Measurements from ENCODE around the gene GCKR. TPM values are rescaled to one million over a fixed set of nuclear protein-coding genes. Genes with fewer than 3 reads are reported as not detected.

The GCKR gene
- total RNA-seq, 1 experiment from 2014 or later = 3.4 TPM

GRCh38 chr2:27471961-27472360 is 24.7 kb upstream of the GCKR start:
- H3K79me2 ChIP-seq (ENCODE audit: low read depth) = no peaks in the 10 kb centered on the region
- peaks cover 22% of the 10 kb centered on the region; the same call in 1 of the 2 replicates for H3K36me3 ChIP-seq (ENCODE audit: low read depth)
- no peaks in the 10 kb centered on the region for H3K4me1 ChIP-seq (replicated peaks; ENCODE audit: insufficient read depth)
- no TSS peak for BruUV-seq (replicated peaks)
- no peaks in the 10 kb centered on the region for H3K9me2 ChIP-seq (ENCODE audit: insufficient read depth)
- H4K20me1 ChIP-seq (ENCODE audit: insufficient read depth) = no peaks in the 10 kb centered on the region
- H3K27me3 ChIP-seq (ENCODE audit: insufficient read depth, low read depth) = no peaks in the 10 kb centered on the region
- H2AFZ ChIP-seq = no peak overlapping the region
- H3K4me2 ChIP-seq = no peak overlapping the region
- no peaks in the 10 kb centered on the region; the same call in none of the 2 replicates for H3F3A ChIP-seq (ENCODE audit: insufficient read depth, low read depth)
- no peak for DNase-seq
- CTCF ChIA-PET = no interaction called here
- POLR2A ChIA-PET (ENCODE audit: unreplicated experiment) = no interaction called here
- H3K27ac ChIP-seq = no peak overlapping the region
- H3K9me3 ChIP-seq (ENCODE audit: insufficient read depth, low read depth) = no peaks in the 10 kb centered on the region
- H3K4me3 ChIP-seq = no peak overlapping the region
- intact Hi-C loops (cut with micrococcal nuclease; ENCODE audit: unreplicated experiment) = no loop called here
- TF ChIP-seq CTCF (conservative IDR thresholded peaks at IDR 0.05) = no peak
- no peak for TF ChIP-seq EZH2 (IDR thresholded peaks at IDR 0.05; ENCODE audit: low read depth)

GRCh38 chr2:27485496-27485895 is 11.1 kb upstream of the GCKR start:
- Histone ChIP-seq H3K27ac (no peak overlapping the region), H3K4me1 (replicated peaks; ENCODE audit: insufficient read depth) (peaks cover 12% of the 10 kb centered on the region), H3K27me3 (ENCODE audit: insufficient read depth, low read depth) (no peaks in the 10 kb centered on the region), H4K20me1 (ENCODE audit: insufficient read depth) (no peaks in the 10 kb centered on the region), H3K4me3 (no peak overlapping the region), H3K9me3 (ENCODE audit: insufficient read depth, low read depth) (no peaks in the 10 kb centered on the region), H2AFZ (no peak overlapping the region), H3K36me3 (ENCODE audit: low read depth) (no peaks in the 10 kb centered on the region; the same call in 1 of the 2 replicates), H3K79me2 (ENCODE audit: low read depth) (0 out of 2 replicates have a peak, but pooled peaks cover 8% of the 10 kb centered on the region), H3F3A (ENCODE audit: insufficient read depth, low read depth) (peaks cover 15% of the 10 kb centered on the region), H3K4me2 (no peak overlapping the region), H3K9me2 (ENCODE audit: insufficient read depth) (no peaks in the 10 kb centered on the region)
- no peak for DNase-seq
- TF ChIP-seq CTCF (conservative IDR thresholded peaks at IDR 0.05) = no peak
- TF ChIP-seq EZH2 (IDR thresholded peaks at IDR 0.05; ENCODE audit: low read depth) = no peak
- ChIA-PET POLR2A (ENCODE audit: unreplicated experiment) (no interaction called here), CTCF (no interaction called here)
- intact Hi-C loops (cut with micrococcal nuclease; ENCODE audit: unreplicated experiment) = no loop called here
- BruUV-seq (replicated peaks) = no TSS peak

- Histone ChIP-seq H3K27ac (peak overlapping the region; percentile 21), H3K4me2 (peak overlapping the region; percentile 94), H3K9me3 (ENCODE audit: insufficient read depth, low read depth) (no peaks in the 10 kb centered on the region), H3K4me3 (peak overlapping the region; percentile 65), H2AFZ (peak overlapping the region; percentile 97), H4K20me1 (ENCODE audit: insufficient read depth) (no peaks in the 10 kb centered on the region), H3K4me1 (replicated peaks; ENCODE audit: insufficient read depth) (peaks cover 12% of the 10 kb centered on the region), H3K27me3 (ENCODE audit: insufficient read depth, low read depth) (no peaks in the 10 kb centered on the region), H3K36me3 (ENCODE audit: low read depth) (no peaks in the 10 kb centered on the region), H3F3A (ENCODE audit: insufficient read depth, low read depth) (peaks cover 15% of the 10 kb centered on the region), H3K9me2 (ENCODE audit: insufficient read depth) (no peaks in the 10 kb centered on the region), H3K79me2 (ENCODE audit: low read depth) (0 out of 2 replicates have a peak, but pooled peaks cover 8% of the 10 kb centered on the region)
- intact Hi-C loops (cut with micrococcal nuclease; ENCODE audit: unreplicated experiment) = loop anchor here (1.0 to 2.0 kb wide), 2 partner anchors 47 to 140 kb away; partner anchors contain the start of genes CCDC121, GPN1 and KRTCAP3
- BruUV-seq (replicated peaks) = no TSS peak
- DNase-seq = no peak
- TF ChIP-seq CTCF (conservative IDR thresholded peaks at IDR 0.05) (no peak), EZH2 (IDR thresholded peaks at IDR 0.05; ENCODE audit: low read depth) (no peak)
- ChIA-PET CTCF (no interaction called here), POLR2A (ENCODE audit: unreplicated experiment) (no interaction called here)
Observed at GRCh38 chr2:27489118-27489497, 7.5 kb upstream of the GCKR start.
